Small intestine (tissue), 4 donors: ENCODE measurements around the gene KLHL12. TPM values are rescaled to one million over a fixed set of nuclear protein-coding genes. Genes with fewer than 3 reads are reported as not detected.

Experiments
- polyA plus RNA-seq, 4 donors: library from polyadenylated mRNA; stranded (reverse) in 3 of 4; unstranded in 1 of 4; fragments of 200-250 nt in 3 of 4; fragments of 120-200 nt in 1 of 4; gene quantifications; one replicate each; pipeline versions ENCODE4 v1.2.1 to v1.2.3, GENCODE V29; 2013
- donor health status: healthy with polysubstance abuse.
- donor health status: Bipolar disorder and iron deficiency.
- donor health status: healthy.

The KLHL12 gene
- polyA plus RNA-seq, 4 donors = 12.7 to 28.2 (median 17.2) TPM

Other genes starting within 250 kb of the KLHL12 start
- gene SYT2, start 216.8 kb downstream of the KLHL12 start, polyA plus RNA-seq = 1 to 10 TPM in 1 of 4 donors, under 1 TPM in 1, not detected in 2; 0.03 to 1.8 TPM
- gene KDM5B, start 118.8 kb downstream of the KLHL12 start, polyA plus RNA-seq = 10 to 100 TPM in 1 of 4 donors, 1 to 10 TPM in 3; 5.7 to 39.5 (median 9.1) TPM
- gene PCAT6, start 116.3 kb downstream of the KLHL12 start, polyA plus RNA-seq = 1 to 10 TPM; 1.2 to 2.1 (median 1.6) TPM
- 10 to 100 TPM in 3 of 4 donors, 1 to 10 TPM in 1; 7.8 to 11.2 (median 10.3) TPM for gene RABIF, start 38.1 kb downstream of the KLHL12 start, polyA plus RNA-seq
- 10 to 100 TPM; 48.5 to 77.7 (median 53.8) TPM for gene ADIPOR1, start 31.1 kb upstream of the KLHL12 start, polyA plus RNA-seq
- 10 to 100 TPM in 3 of 4 donors, 1 to 10 TPM in 1; 6.5 to 34.8 (median 20.9) TPM for gene CYB5R1, start 40.0 kb upstream of the KLHL12 start, polyA plus RNA-seq
- gene TMEM183A, start 80.1 kb upstream of the KLHL12 start, polyA plus RNA-seq = 10 to 100 TPM; 58.9 to 80.4 (median 67.2) TPM
- 1 to 10 TPM in 1 of 4 donors, under 1 TPM in 2, not detected in 1; 0.27 to 1.2 (median 0.54) TPM for gene PPFIA4, start 99.3 kb upstream of the KLHL12 start, polyA plus RNA-seq
- gene MYOG, start 158.8 kb upstream of the KLHL12 start, polyA plus RNA-seq = 1 to 10 TPM in 1 of 4 donors, not detected in 3; 1.5 TPM
- gene ADORA1, start 200.5 kb upstream of the KLHL12 start, polyA plus RNA-seq = 1 to 10 TPM in 1 of 4 donors, under 1 TPM in 2, not detected in 1; 0.38 to 1.4 (median 0.54) TPM
- 1 to 10 TPM in 1 of 4 donors, not detected in 3; 1.1 TPM for gene MYBPH, start 248.6 kb upstream of the KLHL12 start, polyA plus RNA-seq